WTC11 (cell line): ENCODE results near the gene AKR1A1. TPM values are rescaled to one million over a fixed set of nuclear protein-coding genes. Genes with fewer than 3 reads are reported as not detected.
"Not testable (repeated sequence)": the region's sequence is repeated elsewhere in the genome, so short reads cannot be mapped to it uniquely, and the experiment has no call there.

Experiments
- ATAC-seq: fragments of 200-7000 bp; cut with Tn5 transposase; 2 replicates; pipeline ENCODE4 v1.10.0; 2021; ENCODE audit warnings: mild to moderate bottlenecking, moderate library complexity
- CTCF ChIA-PET: fragments of 300-600 bp; sonication (Branson Sonifier 250); formaldehyde crosslinking; loops from one replicate; lab custom pipeline; 2021; ENCODE audit warnings: antibody characterized with exemption; lab: Charles Lee
- POLR2A ChIA-PET: fragments of 350-600 bp; sonication (Branson Sonifier 250); formaldehyde crosslinking; loops from one replicate; lab custom pipeline; 2021; ENCODE audit warnings: antibody characterized with exemption; lab: Charles Lee
- DNase-seq: peaks from one replicate; pipeline ENCODE4 v3.0.0; 2021; ENCODE audit warnings: low spot score
- H3K27ac Mint-ChIP-seq: 2 replicates; pipeline ENCODE4 v1.8.0; 2021; ENCODE audit warnings: mixed read lengths
- H3K27me3 Mint-ChIP-seq: 2 replicates; pipeline ENCODE4 v1.8.0; 2021; ENCODE audit warnings: low read depth, mild to moderate bottlenecking, moderate library complexity, mixed read lengths
- H3K36me3 Mint-ChIP-seq: 2 replicates; pipeline ENCODE4 v1.8.0; 2021; ENCODE audit warnings: mixed read lengths
- H3K4me1 Mint-ChIP-seq: 2 replicates; pipeline ENCODE4 v1.8.0; 2022; ENCODE audit warnings: mixed read lengths
- H3K4me3 Mint-ChIP-seq: 2 replicates; pipeline ENCODE4 v1.8.0; 2021; ENCODE audit warnings: mild to moderate bottlenecking, moderate library complexity, mixed read lengths
- H3K9me3 Mint-ChIP-seq: 2 replicates; pipeline ENCODE4 v1.8.0; 2021; ENCODE audit warnings: mixed read lengths
- ELF4 ChIP-seq: sonication (generic); formaldehyde crosslinking; IDR thresholded peaks from 2 replicates; pipeline ENCODE4 v1.8.1; 2022; ENCODE audit warnings: low read depth, mild to moderate bottlenecking, moderate library complexity, missing genetic modification reagents
- GABPB1 ChIP-seq: sonication (generic); formaldehyde crosslinking; IDR thresholded peaks from 2 replicates; pipeline ENCODE4 v1.8.1; 2023; ENCODE audit warnings: mild to moderate bottlenecking, missing genetic modification reagents
- PRRX2 ChIP-seq: fragments of 250-450 bp; sonication (Bioruptor Pico); IDR thresholded peaks from 2 replicates; pipeline ENCODE4 v1.8.0; 2021; ENCODE audit warnings: mild to moderate bottlenecking
- TEAD1 ChIP-seq: sonication (generic); formaldehyde crosslinking; IDR thresholded peaks from 2 replicates; pipeline ENCODE4 v1.8.0; 2022; ENCODE audit warnings: mild to moderate bottlenecking, missing genetic modification reagents
- total RNA-seq: library from RNA; stranded (reverse); gene quantifications from 3 replicates; pipeline ENCODE4 v1.2.3, GENCODE V29; 2021
- TF ChIP-seq, protein P1 (sequence below): sonication (generic); formaldehyde crosslinking; conservative IDR thresholded peaks from 2 replicates; pipeline ENCODE4 v1.8.1; 2023; ENCODE audit warnings: mild to moderate bottlenecking, low read depth, missing genetic modification reagents, moderate library complexity
- TF ChIP-seq, protein P2 (sequence below): sonication (generic); formaldehyde crosslinking; IDR thresholded peaks from 2 replicates; pipeline ENCODE4 v1.8.0; 2023; ENCODE audit warnings: mild to moderate bottlenecking, missing genetic modification reagents
- TF ChIP-seq, protein P3 (sequence below): fragments of 250-450 bp; sonication (Bioruptor Pico); IDR thresholded peaks from 2 replicates; pipeline ENCODE4 v1.9.0; 2021; ENCODE audit warnings: mild to moderate bottlenecking, borderline replicate concordance

Gene AKR1A1
- total RNA-seq, 1 experiment from 2014 or later, result 338 TPM

DNA sequence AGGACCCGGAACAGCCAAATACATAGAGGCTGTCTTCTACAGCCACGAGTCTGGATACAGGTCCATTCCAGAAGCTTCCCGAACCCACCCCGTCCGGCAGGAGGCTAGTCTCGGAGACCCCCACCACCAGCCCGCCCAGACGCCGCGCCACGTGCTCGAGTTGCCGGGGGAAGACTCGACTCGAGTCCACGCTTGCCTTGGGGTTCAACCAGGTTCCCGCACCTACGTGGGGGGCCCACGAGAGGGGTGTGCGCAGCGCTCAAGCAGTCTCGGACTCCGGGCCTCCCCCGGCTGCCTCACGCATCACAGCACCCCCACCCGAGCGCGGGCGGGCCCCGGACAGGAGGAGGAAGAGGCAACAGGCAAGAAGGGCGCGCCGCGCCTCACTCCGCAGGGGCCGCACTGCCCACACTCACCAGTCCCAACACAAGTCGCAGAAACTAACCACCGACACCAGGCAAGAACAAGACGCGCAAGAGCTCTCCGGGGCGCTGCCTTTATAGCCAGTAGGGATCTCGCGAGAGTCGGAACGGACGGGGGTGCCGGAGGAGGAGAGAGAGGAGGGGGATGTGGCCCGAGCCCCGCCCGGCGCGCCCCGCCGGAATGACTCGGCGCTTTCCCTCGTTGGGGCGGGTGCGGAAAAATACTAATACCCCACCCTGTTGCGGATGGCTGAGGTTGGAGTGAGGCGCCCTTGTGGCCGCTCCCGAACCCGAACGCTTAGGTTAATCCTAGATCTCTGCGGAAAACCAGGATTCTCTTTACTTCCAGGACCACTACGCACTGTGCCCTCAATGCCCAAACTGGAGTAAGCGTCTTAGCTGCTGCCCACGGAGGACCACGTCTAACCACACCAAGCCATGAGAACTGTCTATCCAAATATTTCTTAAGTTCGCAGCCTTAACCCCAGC lies 29.0 kb upstream of the AKR1A1 start, which contains the start of gene PRDX1 (continued):
- TF ChIP-seq, protein P1, sequence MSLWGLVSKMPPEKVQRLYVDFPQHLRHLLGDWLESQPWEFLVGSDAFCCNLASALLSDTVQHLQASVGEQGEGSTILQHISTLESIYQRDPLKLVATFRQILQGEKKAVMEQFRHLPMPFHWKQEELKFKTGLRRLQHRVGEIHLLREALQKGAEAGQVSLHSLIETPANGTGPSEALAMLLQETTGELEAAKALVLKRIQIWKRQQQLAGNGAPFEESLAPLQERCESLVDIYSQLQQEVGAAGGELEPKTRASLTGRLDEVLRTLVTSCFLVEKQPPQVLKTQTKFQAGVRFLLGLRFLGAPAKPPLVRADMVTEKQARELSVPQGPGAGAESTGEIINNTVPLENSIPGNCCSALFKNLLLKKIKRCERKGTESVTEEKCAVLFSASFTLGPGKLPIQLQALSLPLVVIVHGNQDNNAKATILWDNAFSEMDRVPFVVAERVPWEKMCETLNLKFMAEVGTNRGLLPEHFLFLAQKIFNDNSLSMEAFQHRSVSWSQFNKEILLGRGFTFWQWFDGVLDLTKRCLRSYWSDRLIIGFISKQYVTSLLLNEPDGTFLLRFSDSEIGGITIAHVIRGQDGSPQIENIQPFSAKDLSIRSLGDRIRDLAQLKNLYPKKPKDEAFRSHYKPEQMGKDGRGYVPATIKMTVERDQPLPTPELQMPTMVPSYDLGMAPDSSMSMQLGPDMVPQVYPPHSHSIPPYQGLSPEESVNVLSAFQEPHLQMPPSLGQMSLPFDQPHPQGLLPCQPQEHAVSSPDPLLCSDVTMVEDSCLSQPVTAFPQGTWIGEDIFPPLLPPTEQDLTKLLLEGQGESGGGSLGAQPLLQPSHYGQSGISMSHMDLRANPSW (CRISPR knock-in tag), result no peak

DNA sequence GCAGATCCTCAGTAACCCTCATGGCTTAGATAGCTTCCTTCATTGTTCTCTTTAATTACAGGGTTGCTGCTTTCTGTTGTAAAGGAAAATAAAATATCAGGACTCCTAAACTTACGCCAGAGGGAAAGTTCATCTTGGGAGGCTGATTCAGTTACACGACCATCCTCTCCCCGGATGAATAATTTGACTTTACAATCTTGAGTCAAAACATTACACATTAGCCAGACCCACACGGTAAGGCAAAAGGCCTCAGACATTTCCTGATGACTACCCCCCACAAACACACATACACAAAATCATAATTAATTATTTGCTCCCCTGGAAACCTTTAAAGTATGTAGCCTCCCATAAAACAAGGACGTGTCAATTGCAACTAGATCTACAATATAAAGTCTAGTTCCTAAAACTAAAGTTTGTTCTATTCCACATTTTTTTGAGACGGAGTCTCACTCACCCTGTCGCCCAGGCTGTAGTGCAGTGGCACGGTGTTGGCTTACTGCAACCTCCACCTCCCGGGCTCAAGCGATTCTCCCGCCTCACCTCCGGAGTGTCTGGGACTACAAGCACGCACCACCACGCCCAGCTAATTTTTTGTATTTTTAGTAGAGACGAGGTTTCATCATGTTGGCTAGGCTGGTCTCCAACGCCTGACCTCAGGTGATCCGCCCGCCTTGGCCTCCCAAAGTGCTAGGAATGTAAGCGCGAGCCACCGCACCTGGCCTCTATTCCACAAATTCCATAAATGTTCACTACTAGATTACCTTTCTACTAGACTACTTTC lies 28.1 kb upstream of the AKR1A1 start:
- CTCF ChIA-PET, result interaction anchor here (0.9 to 2.0 kb wide), 3 partner anchors 17 to 47 kb away, joined by 3 to 6 read pairs (median 4); partner anchors contain the start of gene MMACHC
- Mint-ChIP-seq H3K4me1 (peaks cover 43% of the 10 kb centered on the region), H3K27ac (peak overlapping the region; percentile 100), H3K36me3 (peaks cover 19% of the 10 kb centered on the region), H3K4me3 (peak overlapping the region; percentile 95), H3K27me3 (no peaks in the 10 kb centered on the region), H3K9me3 (no peaks in the 10 kb centered on the region)
- no peak for TF ChIP-seq PRRX2 (CRISPR knock-in tag)
- no peak for TF ChIP-seq ELF4
- TF ChIP-seq GABPB1, result 0 out of 2 replicates have a peak, but pooled peaks have one; percentile 28
- POLR2A ChIA-PET, result interaction anchor here (0.6 to 2.7 kb wide), 26 partner anchors 10 to 780 kb away, joined by 3 to 27 read pairs (median 4); partner anchors contain the start of genes AKR1A1, CCDC163, GPBP1L1 and MMACHC
- ATAC-seq (peak; percentile 6; the same call in 1 of the 2 replicates), DNase-seq (peak; percentile 35)

DNA sequence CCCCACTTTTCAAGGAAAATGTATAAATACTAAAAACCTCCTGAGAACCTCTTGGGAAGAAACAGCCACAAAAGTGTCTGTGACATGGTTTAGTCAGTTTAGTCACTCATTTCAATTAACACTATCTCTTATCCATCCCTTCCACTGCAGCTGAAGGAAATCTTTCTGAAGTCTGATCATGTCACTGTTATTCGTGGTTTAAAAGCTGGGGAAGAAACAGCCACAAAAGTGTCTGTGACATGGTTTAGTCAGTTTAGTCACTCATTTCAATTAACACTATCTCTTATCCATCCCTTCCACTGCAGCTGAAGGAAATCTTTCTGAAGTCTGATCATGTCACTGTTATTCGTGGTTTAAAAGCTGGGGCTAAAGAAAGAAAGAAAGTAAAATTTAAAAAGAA lies 27.1 kb upstream of the AKR1A1 start:
- CTCF ChIA-PET, result interaction anchor here (2.0 kb wide), 1 partner anchor 46 kb away, joined by 6 read pairs; no protein-coding TSS in a partner anchor
- peak overlapping the region; percentile 100; the same call in 1 of the 2 replicates for H3K27ac Mint-ChIP-seq
- H3K4me3 Mint-ChIP-seq, POLR2A ChIA-PET, H3K27me3 Mint-ChIP-seq, DNase-seq, H3K9me3 Mint-ChIP-seq, ATAC-seq: not testable (repeated sequence)
- H3K4me1 Mint-ChIP-seq, result peaks cover 46% of the 10 kb centered on the region
- H3K36me3 Mint-ChIP-seq, result peaks cover 12% of the 10 kb centered on the region

DNA sequence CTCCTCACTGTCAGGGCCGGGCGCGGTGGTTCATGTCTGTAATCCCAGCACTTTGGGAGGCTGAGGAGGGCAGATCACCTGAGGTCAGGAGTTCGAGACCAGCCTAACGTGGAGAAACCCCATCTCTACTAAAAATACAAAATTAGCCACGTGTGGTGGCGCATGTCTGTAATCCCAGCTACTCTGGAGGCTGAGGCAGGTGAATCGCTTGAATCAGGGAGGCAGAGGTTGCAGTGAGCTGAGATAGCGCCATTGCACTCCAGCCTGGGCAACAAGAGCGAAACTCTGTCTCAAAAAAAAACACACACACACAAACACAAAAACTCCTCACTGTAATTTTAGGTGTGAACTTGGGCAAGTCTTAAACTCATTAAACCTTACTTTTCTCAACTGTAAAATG lies 26.7 kb upstream of the AKR1A1 start:
- POLR2A ChIA-PET, CTCF ChIA-PET, DNase-seq, H3K36me3 Mint-ChIP-seq, H3K27me3 Mint-ChIP-seq, H3K4me3 Mint-ChIP-seq, H3K27ac Mint-ChIP-seq, ATAC-seq, H3K9me3 Mint-ChIP-seq: not testable (repeated sequence)
- peaks cover 45% of the 10 kb centered on the region for H3K4me1 Mint-ChIP-seq

DNA sequence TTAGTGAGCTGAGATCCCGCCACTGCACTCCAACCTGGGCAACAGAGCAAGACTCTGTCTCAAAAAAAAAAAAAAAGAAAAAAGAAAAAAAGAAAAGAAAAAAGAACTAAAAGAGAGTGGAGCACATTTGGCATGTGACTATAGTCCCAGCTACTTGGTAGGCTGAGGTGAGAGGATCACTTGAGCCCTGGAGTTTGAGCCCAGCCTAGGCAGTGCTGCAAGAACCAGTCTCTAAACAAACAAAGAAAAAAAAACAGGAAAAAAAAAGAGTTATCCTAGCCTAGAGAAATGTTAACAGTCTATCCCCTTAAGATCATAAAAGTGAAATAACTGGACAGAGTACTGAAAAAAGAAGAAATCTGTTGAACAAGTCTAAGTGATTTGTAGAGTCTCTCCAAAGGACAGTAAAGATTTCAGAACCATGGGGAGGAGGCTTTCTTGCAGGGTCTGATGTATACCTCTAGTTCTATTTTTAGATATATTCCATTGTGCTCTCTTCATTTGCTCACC lies 24.4 kb upstream of the AKR1A1 start:
- no peak overlapping the region; the same call in 1 of the 2 replicates for H3K27ac Mint-ChIP-seq
- TF ChIP-seq, protein P2, sequence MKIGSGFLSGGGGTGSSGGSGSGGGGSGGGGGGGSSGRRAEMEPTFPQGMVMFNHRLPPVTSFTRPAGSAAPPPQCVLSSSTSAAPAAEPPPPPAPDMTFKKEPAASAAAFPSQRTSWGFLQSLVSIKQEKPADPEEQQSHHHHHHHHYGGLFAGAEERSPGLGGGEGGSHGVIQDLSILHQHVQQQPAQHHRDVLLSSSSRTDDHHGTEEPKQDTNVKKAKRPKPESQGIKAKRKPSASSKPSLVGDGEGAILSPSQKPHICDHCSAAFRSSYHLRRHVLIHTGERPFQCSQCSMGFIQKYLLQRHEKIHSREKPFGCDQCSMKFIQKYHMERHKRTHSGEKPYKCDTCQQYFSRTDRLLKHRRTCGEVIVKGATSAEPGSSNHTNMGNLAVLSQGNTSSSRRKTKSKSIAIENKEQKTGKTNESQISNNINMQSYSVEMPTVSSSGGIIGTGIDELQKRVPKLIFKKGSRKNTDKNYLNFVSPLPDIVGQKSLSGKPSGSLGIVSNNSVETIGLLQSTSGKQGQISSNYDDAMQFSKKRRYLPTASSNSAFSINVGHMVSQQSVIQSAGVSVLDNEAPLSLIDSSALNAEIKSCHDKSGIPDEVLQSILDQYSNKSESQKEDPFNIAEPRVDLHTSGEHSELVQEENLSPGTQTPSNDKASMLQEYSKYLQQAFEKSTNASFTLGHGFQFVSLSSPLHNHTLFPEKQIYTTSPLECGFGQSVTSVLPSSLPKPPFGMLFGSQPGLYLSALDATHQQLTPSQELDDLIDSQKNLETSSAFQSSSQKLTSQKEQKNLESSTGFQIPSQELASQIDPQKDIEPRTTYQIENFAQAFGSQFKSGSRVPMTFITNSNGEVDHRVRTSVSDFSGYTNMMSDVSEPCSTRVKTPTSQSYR (CRISPR knock-in tag), result no peak
- TF ChIP-seq TEAD1 (CRISPR knock-in tag), result no peak
- TF ChIP-seq, protein P3, sequence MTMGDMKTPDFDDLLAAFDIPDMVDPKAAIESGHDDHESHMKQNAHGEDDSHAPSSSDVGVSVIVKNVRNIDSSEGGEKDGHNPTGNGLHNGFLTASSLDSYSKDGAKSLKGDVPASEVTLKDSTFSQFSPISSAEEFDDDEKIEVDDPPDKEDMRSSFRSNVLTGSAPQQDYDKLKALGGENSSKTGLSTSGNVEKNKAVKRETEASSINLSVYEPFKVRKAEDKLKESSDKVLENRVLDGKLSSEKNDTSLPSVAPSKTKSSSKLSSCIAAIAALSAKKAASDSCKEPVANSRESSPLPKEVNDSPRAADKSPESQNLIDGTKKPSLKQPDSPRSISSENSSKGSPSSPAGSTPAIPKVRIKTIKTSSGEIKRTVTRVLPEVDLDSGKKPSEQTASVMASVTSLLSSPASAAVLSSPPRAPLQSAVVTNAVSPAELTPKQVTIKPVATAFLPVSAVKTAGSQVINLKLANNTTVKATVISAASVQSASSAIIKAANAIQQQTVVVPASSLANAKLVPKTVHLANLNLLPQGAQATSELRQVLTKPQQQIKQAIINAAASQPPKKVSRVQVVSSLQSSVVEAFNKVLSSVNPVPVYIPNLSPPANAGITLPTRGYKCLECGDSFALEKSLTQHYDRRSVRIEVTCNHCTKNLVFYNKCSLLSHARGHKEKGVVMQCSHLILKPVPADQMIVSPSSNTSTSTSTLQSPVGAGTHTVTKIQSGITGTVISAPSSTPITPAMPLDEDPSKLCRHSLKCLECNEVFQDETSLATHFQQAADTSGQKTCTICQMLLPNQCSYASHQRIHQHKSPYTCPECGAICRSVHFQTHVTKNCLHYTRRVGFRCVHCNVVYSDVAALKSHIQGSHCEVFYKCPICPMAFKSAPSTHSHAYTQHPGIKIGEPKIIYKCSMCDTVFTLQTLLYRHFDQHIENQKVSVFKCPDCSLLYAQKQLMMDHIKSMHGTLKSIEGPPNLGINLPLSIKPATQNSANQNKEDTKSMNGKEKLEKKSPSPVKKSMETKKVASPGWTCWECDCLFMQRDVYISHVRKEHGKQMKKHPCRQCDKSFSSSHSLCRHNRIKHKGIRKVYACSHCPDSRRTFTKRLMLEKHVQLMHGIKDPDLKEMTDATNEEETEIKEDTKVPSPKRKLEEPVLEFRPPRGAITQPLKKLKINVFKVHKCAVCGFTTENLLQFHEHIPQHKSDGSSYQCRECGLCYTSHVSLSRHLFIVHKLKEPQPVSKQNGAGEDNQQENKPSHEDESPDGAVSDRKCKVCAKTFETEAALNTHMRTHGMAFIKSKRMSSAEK (CRISPR knock-in tag), result no peak
- TF ChIP-seq, all 79 proteins: peak for 0
- H3K9me3 Mint-ChIP-seq, result no peaks in the 10 kb centered on the region
- H3K36me3 Mint-ChIP-seq, result no peaks in the 10 kb centered on the region
- CTCF ChIA-PET, result no interaction called here
- H3K27me3 Mint-ChIP-seq, result no peaks in the 10 kb centered on the region
- DNase-seq (no peak), ATAC-seq (no peak)
- peaks cover 36% of the 10 kb centered on the region for H3K4me1 Mint-ChIP-seq
- H3K4me3 Mint-ChIP-seq, result no peak overlapping the region
- POLR2A ChIA-PET, result interaction anchor here (0.9 kb wide), 1 partner anchor 19 kb away, joined by 3 read pairs; no protein-coding TSS in a partner anchor
